Fibroblast of lung (primary cell): ENCODE data around the gene DNAJC17. TPM values are rescaled to one million over a fixed set of nuclear protein-coding genes. Genes with fewer than 3 reads are reported as not detected.

Source experiments
- DNase-seq, 2 donors: peaks; one replicate each; pipeline versions ENCODE4 v3.0.0 to v3.0.0-alpha.2; 2010; ENCODE audit warnings: low read depth in 2 of 2
- H2AFZ ChIP-seq: 2 replicates; pipeline ENCODE4 v1.5.1; 2012; ENCODE audit warnings: low read length, control low read depth, inconsistent platforms
- H3K27ac ChIP-seq: 2 replicates; pipeline ENCODE4 v1.5.1; 2011; ENCODE audit warnings: low read length, control low read depth; ENCODE audit not compliant: insufficient read depth
- H3K27me3 ChIP-seq: 2 replicates; pipeline ENCODE4 v1.5.1; 2011; ENCODE audit warnings: mild to moderate bottlenecking, low read length; ENCODE audit not compliant: control insufficient read depth, insufficient read depth
- H3K36me3 ChIP-seq: 2 replicates; pipeline ENCODE4 v1.5.1; 2011; ENCODE audit warnings: low read length; ENCODE audit not compliant: control insufficient read depth, insufficient read depth
- H3K4me1 ChIP-seq: 2 replicates; pipeline ENCODE4 v1.5.1; 2011; ENCODE audit warnings: low read length; ENCODE audit not compliant: control insufficient read depth, insufficient read depth; ENCODE audit errors: extremely low read depth
- H3K4me2 ChIP-seq: 2 replicates; pipeline ENCODE4 v1.5.1; 2011; ENCODE audit warnings: low read length, control low read depth; ENCODE audit not compliant: insufficient read depth; ENCODE audit errors: extremely low read depth
- H3K4me3 ChIP-seq, 4 experiments: fragments of 200-600 bp in 1 of 4; sonication (generic) in 1 of 4; replicated peaks in 1 of 4; 2 replicates each; pipeline ENCODE4 v1.5.1; 2011 to 2016; ENCODE audit warnings: low read length in 4 of 4, low read depth in 3 of 4, mild to moderate bottlenecking in 3 of 4, control low read depth in 2 of 4, inconsistent platforms in 1 of 4, mixed read lengths in 1 of 4; ENCODE audit not compliant: insufficient read depth in 1 of 4; ENCODE audit errors: control extremely low read depth in 1 of 4
- H3K79me2 ChIP-seq: 2 replicates; pipeline ENCODE4 v1.5.1; 2012; ENCODE audit warnings: mild to moderate bottlenecking, low read length, inconsistent platforms; ENCODE audit not compliant: control insufficient read depth, insufficient read depth
- H3K9ac ChIP-seq: 2 replicates; pipeline ENCODE4 v1.5.1; 2011; ENCODE audit warnings: mild to moderate bottlenecking, low read length, control low read depth; ENCODE audit not compliant: insufficient read depth
- H3K9me3 ChIP-seq: 2 replicates; pipeline ENCODE4 v1.5.1; 2012; ENCODE audit warnings: low read depth, low read length; ENCODE audit not compliant: control insufficient read depth, insufficient read depth
- H4K20me1 ChIP-seq: 2 replicates; pipeline ENCODE4 v1.5.1; 2011; ENCODE audit warnings: low read length; ENCODE audit not compliant: control insufficient read depth, insufficient read depth; ENCODE audit errors: extremely low read depth
- CTCF ChIP-seq, 2 donors: IDR thresholded peaks in 1 of 2; conservative IDR thresholded peaks in 1 of 2; 1 replicate in 1 of 2; 2 replicates in 1 of 2; pipeline ENCODE4 v1.5.1; 2011 to 2012; ENCODE audit warnings: low read length in 2 of 2, control low read depth in 1 of 2, inconsistent platforms in 1 of 2, low read depth in 1 of 2, mild to moderate bottlenecking in 1 of 2
- EZH2 ChIP-seq: IDR thresholded peaks from 2 replicates; pipeline ENCODE4 v1.5.1; 2012; ENCODE audit warnings: low read length, control low read depth, mild to moderate bottlenecking; ENCODE audit errors: missing control alignments
- polyA plus RNA-seq, 2 donors: library from polyadenylated mRNA; depleted of rRNA in 1 of 2; stranded (reverse) in 1 of 2; unstranded in 1 of 2; fragments of >200 nt; gene quantifications; 2 replicates each; pipeline ENCODE4 v1.2.1, GENCODE V29; 2011 to 2012; ENCODE audit warnings: missing spikeins in 1 of 2
- total RNA-seq: library from RNA; depleted of rRNA; stranded (reverse); fragments of >200 nt; gene quantifications from 2 replicates; pipeline ENCODE4 v1.2.1, GENCODE V29; 2014

DNAJC17 gene
- total and polyA plus RNA-seq, 2 donors (not counting 1 experiment from before 2014, with no cell fraction given): 17.7 to 41.8 TPM

- H3K4me2 ChIP-seq: no peak overlapping the region
- TF ChIP-seq EZH2: no peak
- no peak for TF ChIP-seq CTCF (conservative IDR thresholded peaks at IDR 0.05 in 1 of 2, IDR thresholded peaks at IDR 0.05 in 1 of 2; ENCODE audit: low read depth in 1 of 2, low read length in 2 of 2)
- no peak overlapping the region for H2AFZ ChIP-seq
- peaks cover 1% of the 10 kb centered on the region for H3K36me3 ChIP-seq
- peaks cover 3% of the 10 kb centered on the region for H3K4me1 ChIP-seq
- H3K79me2 ChIP-seq: peaks cover 17% of the 10 kb centered on the region
- H3K4me3 ChIP-seq: no peak overlapping the region
- no peak overlapping the region for H3K27ac ChIP-seq
- no peaks in the 10 kb centered on the region for H3K27me3 ChIP-seq
- DNase-seq: no peak
- no peaks in the 10 kb centered on the region for H4K20me1 ChIP-seq
- H3K9me3 ChIP-seq: no peaks in the 10 kb centered on the region
- H3K9ac ChIP-seq: no peak overlapping the region
Measured at GRCh38 chr15:40803688-40804087, 3.6 kb downstream of the DNAJC17 start.

- no peak for DNase-seq
- peaks cover 1% of the 10 kb centered on the region for H3K36me3 ChIP-seq
- no peak overlapping the region for H3K27ac ChIP-seq
- H3K4me2 ChIP-seq: no peak overlapping the region
- peaks cover 19% of the 10 kb centered on the region for H3K79me2 ChIP-seq
- H3K9ac ChIP-seq: no peak overlapping the region
- H3K4me1 ChIP-seq: peaks cover 3% of the 10 kb centered on the region
- no peak overlapping the region for H2AFZ ChIP-seq
- TF ChIP-seq EZH2 (no peak), CTCF (conservative IDR thresholded peaks at IDR 0.05 in 1 of 2, IDR thresholded peaks at IDR 0.05 in 1 of 2; ENCODE audit: low read depth in 1 of 2, low read length in 2 of 2) (no peak)
- no peaks in the 10 kb centered on the region for H3K9me3 ChIP-seq
- no peak overlapping the region for H3K4me3 ChIP-seq
- H4K20me1 ChIP-seq: no peaks in the 10 kb centered on the region
- no peaks in the 10 kb centered on the region for H3K27me3 ChIP-seq
Measured at GRCh38 chr15:40803076-40803475, 4.2 kb downstream of the DNAJC17 start.

GRCh38 chr15:40799523-40799922 is 7.8 kb downstream of the DNAJC17 start:
- no peaks in the 10 kb centered on the region for H4K20me1 ChIP-seq
- H3K4me1 ChIP-seq: no peaks in the 10 kb centered on the region
- H3K4me3 ChIP-seq: no peak overlapping the region
- no peak overlapping the region for H2AFZ ChIP-seq
- no peak for DNase-seq
- H3K27me3 ChIP-seq: no peaks in the 10 kb centered on the region
- H3K9me3 ChIP-seq: no peaks in the 10 kb centered on the region
- H3K4me2 ChIP-seq: no peak overlapping the region
- no peak overlapping the region for H3K9ac ChIP-seq
- H3K36me3 ChIP-seq: peaks cover 1% of the 10 kb centered on the region
- TF ChIP-seq EZH2 (no peak), CTCF (conservative IDR thresholded peaks at IDR 0.05 in 1 of 2, IDR thresholded peaks at IDR 0.05 in 1 of 2; ENCODE audit: low read depth in 1 of 2, low read length in 2 of 2) (no peak)
- peaks cover 7% of the 10 kb centered on the region for H3K79me2 ChIP-seq
- no peak overlapping the region for H3K27ac ChIP-seq
